ENCODE results near the gene ABCA12.

ABCA12 gene

DNA sequence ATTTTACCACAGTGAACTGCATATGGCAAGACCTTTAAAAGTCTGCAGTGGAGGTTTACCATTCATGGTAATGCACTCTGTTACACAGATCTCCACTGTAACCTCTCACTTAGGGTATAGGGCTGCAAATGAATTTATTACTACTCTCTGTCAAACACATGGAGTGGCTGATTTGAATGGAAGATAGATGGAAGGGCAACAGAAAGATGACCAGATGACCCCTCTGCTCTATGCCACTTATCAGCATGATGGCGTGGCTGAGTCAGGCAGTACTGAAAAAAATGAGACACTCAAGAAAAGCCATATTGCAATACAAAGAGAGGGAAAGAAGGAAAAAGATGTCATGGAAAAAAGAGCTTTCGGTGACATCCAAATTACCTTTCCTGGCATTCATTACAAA is 72.3 kb downstream of the ABCA12 start:
- TF ChIP-seq CTCF (conservative IDR thresholded peaks at IDR 0.05; ENCODE audit: low read length) (no peak), EZH2phosphoT487 (IDR thresholded peaks at IDR 0.05; ENCODE audit: borderline replicate concordance) (no peak)
- no peaks in the 10 kb centered on the region for H4K20me1 ChIP-seq (ENCODE audit: insufficient read depth, low read length, poor library complexity, severe bottlenecking)
- 0 out of 2 replicates have a peak, but pooled peaks cover 2% of the 10 kb centered on the region for H3K9me2 ChIP-seq (replicated peaks; ENCODE audit: low read depth, low read length)
- no peaks in the 10 kb centered on the region for H3F3A ChIP-seq (ENCODE audit: low read depth)
- H3K27me3 ChIP-seq (ENCODE audit: insufficient read depth, low read length, poor library complexity, severe bottlenecking): no peaks in the 10 kb centered on the region
- H3K79me2 ChIP-seq (ENCODE audit: insufficient read depth, low read length): no peaks in the 10 kb centered on the region
- no peaks in the 10 kb centered on the region for H3K4me1 ChIP-seq (ENCODE audit: insufficient read depth, low read length, poor library complexity, severe bottlenecking)
- no peak overlapping the region for H3K4me2 ChIP-seq (ENCODE audit: low read depth, low read length, poor library complexity, severe bottlenecking)
- no peak overlapping the region for H3K4me3 ChIP-seq (ENCODE audit: low read length, poor library complexity, severe bottlenecking)
- no peak overlapping the region for H3K9ac ChIP-seq (ENCODE audit: low read depth, low read length, poor library complexity, severe bottlenecking)
- H2AFZ ChIP-seq (ENCODE audit: low read length): no peak overlapping the region
- no peaks in the 10 kb centered on the region for H3K9me3 ChIP-seq (ENCODE audit: insufficient read depth, low read depth, low read length)
- H3K36me3 ChIP-seq (ENCODE audit: insufficient read depth, low read length): no peaks in the 10 kb centered on the region

DNA sequence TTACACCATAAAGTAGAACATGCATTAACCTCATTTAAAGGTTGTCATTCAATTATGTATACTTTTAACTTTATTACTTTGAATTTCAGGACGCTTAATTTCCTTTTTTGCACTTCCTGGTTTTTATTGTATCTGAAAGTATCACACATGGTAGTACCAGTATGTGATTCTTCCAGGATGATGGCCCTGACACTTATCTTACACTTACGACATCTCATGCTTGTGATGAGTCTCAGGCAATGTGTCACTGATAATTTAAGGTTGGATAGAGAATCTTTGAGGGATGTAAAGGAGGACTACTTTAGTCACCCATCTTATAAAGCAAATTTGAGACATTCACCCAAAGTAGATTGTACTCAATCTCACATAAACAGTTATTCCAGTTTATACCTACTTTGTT is 74.9 kb downstream of the ABCA12 start:
- Histone ChIP-seq H3K9ac (ENCODE audit: low read depth, low read length, poor library complexity, severe bottlenecking) (no peak overlapping the region), H3K4me2 (ENCODE audit: low read depth, low read length, poor library complexity, severe bottlenecking) (no peak overlapping the region)
- TF ChIP-seq CTCF (conservative IDR thresholded peaks at IDR 0.05; ENCODE audit: low read length) (no peak), EZH2phosphoT487 (IDR thresholded peaks at IDR 0.05; ENCODE audit: borderline replicate concordance) (no peak)

DNA sequence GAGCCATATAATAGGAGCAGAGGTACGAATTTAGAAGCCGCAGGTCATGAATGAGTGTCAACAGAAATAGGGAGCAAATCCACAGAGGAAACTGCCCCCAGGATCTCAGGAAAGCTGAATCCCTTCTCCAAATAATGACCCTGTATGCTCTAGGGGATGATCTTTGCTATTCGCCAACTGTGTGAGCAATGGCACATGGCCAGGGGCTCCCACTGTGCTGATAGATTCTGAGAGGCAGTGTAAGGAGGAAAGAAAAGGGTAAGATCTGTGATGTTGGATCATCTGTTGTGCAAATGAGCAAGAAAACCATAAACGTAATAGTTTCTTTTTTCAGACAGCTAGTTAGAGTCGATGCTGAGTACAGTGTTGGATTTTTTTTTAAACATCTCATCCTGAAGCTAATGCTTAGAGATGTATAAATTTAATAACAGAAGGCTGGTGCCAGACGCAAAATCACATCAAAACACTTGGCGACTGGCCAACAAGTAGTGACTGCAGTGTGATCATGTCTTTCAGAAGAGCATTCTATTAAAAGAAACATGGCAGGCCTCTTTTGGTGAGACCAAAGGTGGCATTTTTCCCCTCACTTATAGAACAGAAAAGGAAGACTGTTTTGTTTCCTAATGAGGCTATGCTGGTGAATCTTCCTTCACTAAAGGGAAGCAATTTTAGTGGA is 77.4 kb downstream of the ABCA12 start:
- H3K27me3 ChIP-seq (ENCODE audit: insufficient read depth, low read length, poor library complexity, severe bottlenecking): no peaks in the 10 kb centered on the region
- no peaks in the 10 kb centered on the region for H3K36me3 ChIP-seq (ENCODE audit: insufficient read depth, low read length)
- H3K4me2 ChIP-seq (ENCODE audit: low read depth, low read length, poor library complexity, severe bottlenecking): no peak overlapping the region
- H4K20me1 ChIP-seq (ENCODE audit: insufficient read depth, low read length, poor library complexity, severe bottlenecking): no peaks in the 10 kb centered on the region
- H3K4me3 ChIP-seq (ENCODE audit: low read length, poor library complexity, severe bottlenecking): no peak overlapping the region
- H3K9me3 ChIP-seq (ENCODE audit: insufficient read depth, low read depth, low read length): no peaks in the 10 kb centered on the region
- H3K9ac ChIP-seq (ENCODE audit: low read depth, low read length, poor library complexity, severe bottlenecking): no peak overlapping the region
- no peak overlapping the region for H2AFZ ChIP-seq (ENCODE audit: low read length)
- 0 out of 2 replicates have a peak, but pooled peaks cover 2% of the 10 kb centered on the region for H3K9me2 ChIP-seq (replicated peaks; ENCODE audit: low read depth, low read length)
- TF ChIP-seq EZH2phosphoT487 (IDR thresholded peaks at IDR 0.05; ENCODE audit: borderline replicate concordance): no peak
- TF ChIP-seq CTCF (conservative IDR thresholded peaks at IDR 0.05; ENCODE audit: low read length): no peak
- no peaks in the 10 kb centered on the region for H3K4me1 ChIP-seq (ENCODE audit: insufficient read depth, low read length, poor library complexity, severe bottlenecking)
- no peaks in the 10 kb centered on the region for H3K79me2 ChIP-seq (ENCODE audit: insufficient read depth, low read length)
- no peaks in the 10 kb centered on the region for H3F3A ChIP-seq (ENCODE audit: low read depth)

More for the DNA sequence above, 74.9 kb downstream of the ABCA12 start:
- Histone ChIP-seq H3K9me2 (replicated peaks; ENCODE audit: low read depth, low read length) (0 out of 2 replicates have a peak, but pooled peaks cover 2% of the 10 kb centered on the region), H3K79me2 (ENCODE audit: insufficient read depth, low read length) (no peaks in the 10 kb centered on the region), H3K4me3 (ENCODE audit: low read length, poor library complexity, severe bottlenecking) (no peak overlapping the region), H4K20me1 (ENCODE audit: insufficient read depth, low read length, poor library complexity, severe bottlenecking) (no peaks in the 10 kb centered on the region), H3F3A (ENCODE audit: low read depth) (no peaks in the 10 kb centered on the region), H2AFZ (ENCODE audit: low read length) (no peak overlapping the region), H3K9me3 (ENCODE audit: insufficient read depth, low read depth, low read length) (no peaks in the 10 kb centered on the region), H3K27me3 (ENCODE audit: insufficient read depth, low read length, poor library complexity, severe bottlenecking) (no peaks in the 10 kb centered on the region), H3K36me3 (ENCODE audit: insufficient read depth, low read length) (no peaks in the 10 kb centered on the region), H3K4me1 (ENCODE audit: insufficient read depth, low read length, poor library complexity, severe bottlenecking) (no peaks in the 10 kb centered on the region)
